K562 (cell line): ENCODE data around the gene IFFO2.

Experiments
- CHD4 ChIP-seq: fragments of 200-600 bp; sonication (generic); IDR thresholded peaks from 3 replicates; pipeline ENCODE4 v1.6.1; 2012; ENCODE audit warnings: low read depth, mild to moderate bottlenecking, mixed read lengths, low read length, inconsistent platforms; ENCODE audit not compliant: insufficient read depth, insufficient replicate concordance, poor library complexity, severe bottlenecking
- ETV6 ChIP-seq, 3 experiments: fragments of 150-350 bp in 1 of 3; sonication (generic) in 1 of 3; formaldehyde crosslinking in 1 of 3; IDR thresholded peaks; 2 replicates each; pipeline versions ENCODE4 v1.6.1 to v1.8.0; 2014 to 2022; ENCODE audit warnings: borderline replicate concordance in 2 of 3, low read depth in 2 of 3, antibody characterized with exemption in 1 of 3, low read length in 1 of 3, mild to moderate bottlenecking in 1 of 3, missing genetic modification reagents in 1 of 3
- EZH2 ChIP-seq: IDR thresholded peaks from 2 replicates; pipeline ENCODE4 v1.6.1; 2012; ENCODE audit warnings: low read depth, mild to moderate bottlenecking, inconsistent platforms, low read length, borderline replicate concordance
- FOXA1 ChIP-seq: fragments of 450-650 bp; IDR thresholded peaks from 2 replicates; pipeline ENCODE4 v1.6.1; 2016; ENCODE audit warnings: mild to moderate bottlenecking, borderline replicate concordance
- GABPA ChIP-seq: fragments of 200-800 bp; sonication (Bioruptor generic); conservative IDR thresholded peaks from 2 replicates; pipeline ENCODE4 v1.6.1; 2016; ENCODE audit warnings: low read depth, missing genetic modification characterization, missing compliant biosample characterization
- MYBL2 ChIP-seq, 2 experiments: fragments of 450-650 bp in 1 of 2; sonication (generic) in 1 of 2; formaldehyde crosslinking in 1 of 2; IDR thresholded peaks; 2 replicates each; pipeline versions ENCODE4 v1.6.1 to v1.8.1; 2017 to 2022; ENCODE audit warnings: borderline replicate concordance in 1 of 2, inconsistent platforms in 1 of 2, low read depth in 1 of 2, mild to moderate bottlenecking in 1 of 2, missing genetic modification reagents in 1 of 2, moderate library complexity in 1 of 2
- POLR2A ChIP-seq: fragments of 450-650 bp; conservative IDR thresholded peaks from 2 replicates; pipeline ENCODE4 v1.6.1; 2016
- POLR2G ChIP-seq: fragments of 200-400 bp; formaldehyde crosslinking; IDR thresholded peaks from 2 replicates; pipeline ENCODE4 v1.6.1; 2017; ENCODE audit warnings: low read depth, mild to moderate bottlenecking, antibody characterized with exemption, low read length, moderate library complexity
- STAG1 ChIP-seq: sonication (generic); formaldehyde crosslinking; IDR thresholded peaks from 2 replicates; pipeline ENCODE4 v1.5.0; 2020; ENCODE audit warnings: missing genetic modification reagents, borderline replicate concordance
- TARDBP ChIP-seq: fragments of 450-650 bp; IDR thresholded peaks from 2 replicates; pipeline ENCODE4 v1.6.1; 2016
- TEAD2 ChIP-seq: fragments of 450-650 bp; IDR thresholded peaks from 2 replicates; pipeline ENCODE4 v1.6.1; 2016; ENCODE audit warnings: missing genetic modification characterization, control low read depth, missing compliant biosample characterization
- TF ChIP-seq, protein P1 (sequence below), 2 experiments: fragments of 450-650 bp; formaldehyde crosslinking in 1 of 2; IDR thresholded peaks; 2 replicates each; pipeline versions ENCODE4 v1.4.0 to v1.6.1; 2014 to 2020; ENCODE audit warnings: mild to moderate bottlenecking in 2 of 2, borderline replicate concordance in 1 of 2, low read depth in 1 of 2
- TF ChIP-seq, protein P2 (sequence below), 3 experiments: IDR thresholded peaks in 2 of 3; conservative IDR thresholded peaks in 1 of 3; 2 replicates each; pipeline ENCODE4 v1.5.1; 2011 to 2012; ENCODE audit warnings: low read length in 3 of 3, mild to moderate bottlenecking in 3 of 3, control low read depth in 2 of 3, improper control_type of control experiment in 1 of 3, inconsistent platforms in 1 of 3, low read depth in 1 of 3, mixed read lengths in 1 of 3, moderate library complexity in 1 of 3; ENCODE audit not compliant: insufficient read depth in 2 of 3
- TF ChIP-seq, protein P3 (sequence below): fragments of 250-450 bp; sonication (Bioruptor Pico); IDR thresholded peaks from 2 replicates; pipeline ENCODE4 v1.5.0; 2020; ENCODE audit warnings: mild to moderate bottlenecking, borderline replicate concordance

GRCh38 chr1:19000065-19000464 lies 43.6 kb upstream of the IFFO2 start:
- TF ChIP-seq, protein P1, sequence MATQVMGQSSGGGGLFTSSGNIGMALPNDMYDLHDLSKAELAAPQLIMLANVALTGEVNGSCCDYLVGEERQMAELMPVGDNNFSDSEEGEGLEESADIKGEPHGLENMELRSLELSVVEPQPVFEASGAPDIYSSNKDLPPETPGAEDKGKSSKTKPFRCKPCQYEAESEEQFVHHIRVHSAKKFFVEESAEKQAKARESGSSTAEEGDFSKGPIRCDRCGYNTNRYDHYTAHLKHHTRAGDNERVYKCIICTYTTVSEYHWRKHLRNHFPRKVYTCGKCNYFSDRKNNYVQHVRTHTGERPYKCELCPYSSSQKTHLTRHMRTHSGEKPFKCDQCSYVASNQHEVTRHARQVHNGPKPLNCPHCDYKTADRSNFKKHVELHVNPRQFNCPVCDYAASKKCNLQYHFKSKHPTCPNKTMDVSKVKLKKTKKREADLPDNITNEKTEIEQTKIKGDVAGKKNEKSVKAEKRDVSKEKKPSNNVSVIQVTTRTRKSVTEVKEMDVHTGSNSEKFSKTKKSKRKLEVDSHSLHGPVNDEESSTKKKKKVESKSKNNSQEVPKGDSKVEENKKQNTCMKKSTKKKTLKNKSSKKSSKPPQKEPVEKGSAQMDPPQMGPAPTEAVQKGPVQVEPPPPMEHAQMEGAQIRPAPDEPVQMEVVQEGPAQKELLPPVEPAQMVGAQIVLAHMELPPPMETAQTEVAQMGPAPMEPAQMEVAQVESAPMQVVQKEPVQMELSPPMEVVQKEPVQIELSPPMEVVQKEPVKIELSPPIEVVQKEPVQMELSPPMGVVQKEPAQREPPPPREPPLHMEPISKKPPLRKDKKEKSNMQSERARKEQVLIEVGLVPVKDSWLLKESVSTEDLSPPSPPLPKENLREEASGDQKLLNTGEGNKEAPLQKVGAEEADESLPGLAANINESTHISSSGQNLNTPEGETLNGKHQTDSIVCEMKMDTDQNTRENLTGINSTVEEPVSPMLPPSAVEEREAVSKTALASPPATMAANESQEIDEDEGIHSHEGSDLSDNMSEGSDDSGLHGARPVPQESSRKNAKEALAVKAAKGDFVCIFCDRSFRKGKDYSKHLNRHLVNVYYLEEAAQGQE (IDR thresholded peaks at IDR 0.05; ENCODE audit: borderline replicate concordance) = no peak
- TF ChIP-seq, protein P1 (CRISPR knock-in tag; IDR thresholded peaks at IDR 0.05; ENCODE audit: low read depth) = no peak
- TF ChIP-seq, protein P2, sequence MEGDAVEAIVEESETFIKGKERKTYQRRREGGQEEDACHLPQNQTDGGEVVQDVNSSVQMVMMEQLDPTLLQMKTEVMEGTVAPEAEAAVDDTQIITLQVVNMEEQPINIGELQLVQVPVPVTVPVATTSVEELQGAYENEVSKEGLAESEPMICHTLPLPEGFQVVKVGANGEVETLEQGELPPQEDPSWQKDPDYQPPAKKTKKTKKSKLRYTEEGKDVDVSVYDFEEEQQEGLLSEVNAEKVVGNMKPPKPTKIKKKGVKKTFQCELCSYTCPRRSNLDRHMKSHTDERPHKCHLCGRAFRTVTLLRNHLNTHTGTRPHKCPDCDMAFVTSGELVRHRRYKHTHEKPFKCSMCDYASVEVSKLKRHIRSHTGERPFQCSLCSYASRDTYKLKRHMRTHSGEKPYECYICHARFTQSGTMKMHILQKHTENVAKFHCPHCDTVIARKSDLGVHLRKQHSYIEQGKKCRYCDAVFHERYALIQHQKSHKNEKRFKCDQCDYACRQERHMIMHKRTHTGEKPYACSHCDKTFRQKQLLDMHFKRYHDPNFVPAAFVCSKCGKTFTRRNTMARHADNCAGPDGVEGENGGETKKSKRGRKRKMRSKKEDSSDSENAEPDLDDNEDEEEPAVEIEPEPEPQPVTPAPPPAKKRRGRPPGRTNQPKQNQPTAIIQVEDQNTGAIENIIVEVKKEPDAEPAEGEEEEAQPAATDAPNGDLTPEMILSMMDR (IDR thresholded peaks at IDR 0.05 in 2 of 3, conservative IDR thresholded peaks at IDR 0.05 in 1 of 3; ENCODE audit: insufficient read depth in 2 of 3, low read depth in 1 of 3, low read length in 3 of 3) = no peak
- TF ChIP-seq, protein P3, sequence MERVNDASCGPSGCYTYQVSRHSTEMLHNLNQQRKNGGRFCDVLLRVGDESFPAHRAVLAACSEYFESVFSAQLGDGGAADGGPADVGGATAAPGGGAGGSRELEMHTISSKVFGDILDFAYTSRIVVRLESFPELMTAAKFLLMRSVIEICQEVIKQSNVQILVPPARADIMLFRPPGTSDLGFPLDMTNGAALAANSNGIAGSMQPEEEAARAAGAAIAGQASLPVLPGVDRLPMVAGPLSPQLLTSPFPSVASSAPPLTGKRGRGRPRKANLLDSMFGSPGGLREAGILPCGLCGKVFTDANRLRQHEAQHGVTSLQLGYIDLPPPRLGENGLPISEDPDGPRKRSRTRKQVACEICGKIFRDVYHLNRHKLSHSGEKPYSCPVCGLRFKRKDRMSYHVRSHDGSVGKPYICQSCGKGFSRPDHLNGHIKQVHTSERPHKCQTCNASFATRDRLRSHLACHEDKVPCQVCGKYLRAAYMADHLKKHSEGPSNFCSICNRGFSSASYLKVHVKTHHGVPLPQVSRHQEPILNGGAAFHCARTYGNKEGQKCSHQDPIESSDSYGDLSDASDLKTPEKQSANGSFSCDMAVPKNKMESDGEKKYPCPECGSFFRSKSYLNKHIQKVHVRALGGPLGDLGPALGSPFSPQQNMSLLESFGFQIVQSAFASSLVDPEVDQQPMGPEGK (CRISPR knock-in tag) = no peak
- TF ChIP-seq FOXA1 (no peak), MYBL2 (IDR thresholded peaks at IDR 0.05; ENCODE audit: low read depth) (no peak), MYBL2 (CRISPR knock-in tag; IDR thresholded peaks at IDR 0.05; ENCODE audit: borderline replicate concordance) (no peak), TARDBP (no peak), TEAD2 (tag) (no peak), POLR2G (no peak), CHD4 (no peak), ETV6 (IDR thresholded peaks at IDR 0.05; ENCODE audit: borderline replicate concordance in 1 of 2, low read depth in 2 of 2, low read length in 1 of 2) (no peak), ETV6 (CRISPR knock-in tag; IDR thresholded peaks at IDR 0.05; ENCODE audit: borderline replicate concordance) (no peak), STAG1 (CRISPR knock-in tag) (no peak), EZH2 (no peak), POLR2A (no peak), GABPA (no peak)
